HG03342 (cell line): ENCODE data around the gene AKAP7.

ENCODE experiments used
- ATAC-seq: cut with Tn5 transposase; IDR thresholded peaks from one replicate; pipeline ENCODE4 v1.9.1; 2021; ENCODE audit warnings: mild to moderate bottlenecking, moderate library complexity; ENCODE audit not compliant: unreplicated experiment

AKAP7 gene

GRCh38 chr6:131132360-131132759, 2.9 kb upstream of the AKAP7 start:
- no peak for ATAC-seq

GRCh38 chr6:131134220-131134979, 867 bp upstream of the AKAP7 start:
- ATAC-seq: no peak

- no peak for ATAC-seq
These were observed 355 bp upstream of the AKAP7 start for GRCh38 chr6:131134980-131135243.

- no peak for ATAC-seq
These were observed 937 bp downstream of the AKAP7 start for GRCh38 chr6:131136021-131136786.

- no peak for ATAC-seq
These were observed 4.3 kb downstream of the AKAP7 start for GRCh38 chr6:131139599-131139998.

- no peak for ATAC-seq
These were observed 8.1 kb downstream of the AKAP7 start for GRCh38 chr6:131143319-131143718.

GRCh38 chr6:131146865-131147264, 11.6 kb downstream of the AKAP7 start:
- no peak for ATAC-seq

- ATAC-seq: no peak
These were observed 21.1 kb downstream of the AKAP7 start for GRCh38 chr6:131156411-131156810.

GRCh38 chr6:131159578-131159977, 24.3 kb downstream of the AKAP7 start:
- ATAC-seq: no peak

GRCh38 chr6:131160254-131160758, 25.0 kb downstream of the AKAP7 start:
- no peak for ATAC-seq

- ATAC-seq: no peak
These were observed 26.7 kb downstream of the AKAP7 start for GRCh38 chr6:131161987-131162386.

GRCh38 chr6:131163886-131164285, 28.6 kb downstream of the AKAP7 start:
- no peak for ATAC-seq

- ATAC-seq: no peak
These were observed 29.2 kb downstream of the AKAP7 start for GRCh38 chr6:131164506-131164905.

- no peak for ATAC-seq
These were observed 32.5 kb downstream of the AKAP7 start for GRCh38 chr6:131167773-131168172.

GRCh38 chr6:131169613-131170012, 34.3 kb downstream of the AKAP7 start:
- ATAC-seq: no peak

- ATAC-seq: no peak
These were observed 37.0 kb downstream of the AKAP7 start for GRCh38 chr6:131172222-131172621.

GRCh38 chr6:131173680-131174079, 38.4 kb downstream of the AKAP7 start:
- no peak for ATAC-seq

- ATAC-seq: no peak
These were observed 40.3 kb downstream of the AKAP7 start for GRCh38 chr6:131175564-131175963.

GRCh38 chr6:131177996-131178395, 42.7 kb downstream of the AKAP7 start:
- ATAC-seq: no peak

GRCh38 chr6:131182991-131183425, 47.7 kb downstream of the AKAP7 start:
- no peak for ATAC-seq

- ATAC-seq: no peak
These were observed 48.3 kb downstream of the AKAP7 start for GRCh38 chr6:131183427-131184095.

GRCh38 chr6:131191590-131191989, 56.3 kb downstream of the AKAP7 start:
- ATAC-seq: no peak
